Measurements from ENCODE around the gene CDKAL1. TPM values are rescaled to one million over a fixed set of nuclear protein-coding genes. Genes with fewer than 3 reads are reported as not detected.

CDKAL1 gene
- total RNA-seq, 2 experiments from 2014 or later = 22.1 to 23.4 TPM

GRCh38 chr6:20554817-20555216, 20.6 kb downstream of the CDKAL1 start:
- Mint-ChIP-seq H3K27ac (no peak overlapping the region), H3K4me3 (no peak overlapping the region), H3K36me3 (ENCODE audit: low read depth) (peaks cover 14% of the 10 kb centered on the region), H3K9me3 (ENCODE audit: low read depth) (no peaks in the 10 kb centered on the region), H3K27me3 (no peaks in the 10 kb centered on the region), H3K4me1 (no peaks in the 10 kb centered on the region)
- ChIA-PET POLR2A (no interaction called here), CTCF (interaction anchor here (1.7 to 2.6 kb wide), 2 partner anchors 9 to 1034 kb away, joined by 5 to 15 read pairs; no protein-coding TSS in a partner anchor)
- no peak for ATAC-seq
- DNase-seq = no peak
- intact Hi-C loops (cut with DNase I, micrococcal nuclease) = no loop called here

- Mint-ChIP-seq H3K36me3 (ENCODE audit: low read depth) (no peaks in the 10 kb centered on the region), H3K27ac (no peak overlapping the region)
These were observed 25.8 kb downstream of the CDKAL1 start for GRCh38 chr6:20559924-20560551.

GRCh38 chr6:20563377-20563776, 29.1 kb downstream of the CDKAL1 start:
- no peaks in the 10 kb centered on the region for H3K27me3 Mint-ChIP-seq
- H3K4me1 Mint-ChIP-seq = peaks cover 11% of the 10 kb centered on the region
- CTCF ChIA-PET = interaction anchor here (0.9 to 3.1 kb wide), 16 partner anchors 8 to 1030 kb away, joined by 3 to 37 read pairs (median 4); partner anchors contain the start of gene SOX4
- ATAC-seq (no peak), DNase-seq (no peak)
- no peaks in the 10 kb centered on the region for H3K9me3 Mint-ChIP-seq (ENCODE audit: low read depth)
- peaks cover 5% of the 10 kb centered on the region for H3K36me3 Mint-ChIP-seq (ENCODE audit: low read depth)
- POLR2A ChIA-PET = interaction anchor here (0.7 kb wide), 1 partner anchor 638 kb away, joined by 3 read pairs; no protein-coding TSS in a partner anchor
- intact Hi-C loops (cut with DNase I, micrococcal nuclease) = no loop called here
- H3K27ac Mint-ChIP-seq = no peak overlapping the region
- no peak overlapping the region for H3K4me3 Mint-ChIP-seq

More at GRCh38 chr6:20559924-20560551, 25.8 kb downstream of the CDKAL1 start:
- CTCF ChIA-PET = interaction anchor here (0.6 to 1.4 kb wide), 6 partner anchors 12 to 1031 kb away, joined by 3 read pairs; no protein-coding TSS in a partner anchor
- POLR2A ChIA-PET = interaction anchor here (1.0 kb wide), 1 partner anchor 1028 kb away, joined by 3 read pairs; no protein-coding TSS in a partner anchor
- no peaks in the 10 kb centered on the region for H3K9me3 Mint-ChIP-seq (ENCODE audit: low read depth)
- H3K27me3 Mint-ChIP-seq = no peaks in the 10 kb centered on the region
- peaks cover 6% of the 10 kb centered on the region for H3K4me1 Mint-ChIP-seq
- ATAC-seq (no peak), DNase-seq (no peak)
- no peak overlapping the region for H3K4me3 Mint-ChIP-seq
- intact Hi-C loops (cut with DNase I, micrococcal nuclease) = no loop called here

- POLR2A ChIA-PET = interaction anchor here (0.7 kb wide), 1 partner anchor 638 kb away, joined by 3 read pairs; no protein-coding TSS in a partner anchor
- H3K27me3 Mint-ChIP-seq = no peaks in the 10 kb centered on the region
- H3K27ac Mint-ChIP-seq = no peak overlapping the region
- intact Hi-C loops (cut with DNase I, micrococcal nuclease) = loop anchor here (1.0 kb wide), 1 partner anchor 1025 kb away; no protein-coding TSS in a partner anchor
- H3K9me3 Mint-ChIP-seq (ENCODE audit: low read depth) = no peaks in the 10 kb centered on the region
- H3K36me3 Mint-ChIP-seq (ENCODE audit: low read depth) = peaks cover 7% of the 10 kb centered on the region
- CTCF ChIA-PET = interaction anchor here (0.7 to 3.1 kb wide), 21 partner anchors 9 to 1374 kb away, joined by 3 to 37 read pairs (median 4); partner anchors contain the start of gene SOX4
- DNase-seq (no peak), ATAC-seq (no peak)
- H3K4me3 Mint-ChIP-seq = no peak overlapping the region
- peaks cover 11% of the 10 kb centered on the region for H3K4me1 Mint-ChIP-seq
These were observed 30.0 kb downstream of the CDKAL1 start for GRCh38 chr6:20564269-20564668.

GRCh38 chr6:20564777-20565176, 30.5 kb downstream of the CDKAL1 start:
- Mint-ChIP-seq H3K4me3 (no peak overlapping the region), H3K9me3 (ENCODE audit: low read depth) (no peaks in the 10 kb centered on the region), H3K36me3 (ENCODE audit: low read depth) (peaks cover 7% of the 10 kb centered on the region), H3K27me3 (no peaks in the 10 kb centered on the region), H3K4me1 (peaks cover 11% of the 10 kb centered on the region), H3K27ac (no peak overlapping the region)
- intact Hi-C loops (cut with DNase I, micrococcal nuclease) = loop anchor here (1.0 kb wide), 1 partner anchor 1025 kb away; no protein-coding TSS in a partner anchor
- ChIA-PET CTCF (interaction anchor here (0.7 to 3.1 kb wide), 15 partner anchors 10 to 1373 kb away, joined by 3 to 37 read pairs (median 4); partner anchors contain the start of gene SOX4), POLR2A (interaction anchor here (0.6 kb wide), 1 partner anchor 345 kb away, joined by 3 read pairs; no protein-coding TSS in a partner anchor)
- DNase-seq = no peak
- no peak for ATAC-seq

GRCh38 chr6:20565342-20565741, 31.1 kb downstream of the CDKAL1 start:
- no peak for ATAC-seq
- Mint-ChIP-seq H3K4me1 (peaks cover 11% of the 10 kb centered on the region), H3K9me3 (ENCODE audit: low read depth) (no peaks in the 10 kb centered on the region), H3K27ac (no peak overlapping the region), H3K36me3 (ENCODE audit: low read depth) (peaks cover 7% of the 10 kb centered on the region), H3K4me3 (no peak overlapping the region), H3K27me3 (no peaks in the 10 kb centered on the region)
- ChIA-PET CTCF (interaction anchor here (1.1 to 3.1 kb wide), 6 partner anchors 10 to 1028 kb away, joined by 3 to 37 read pairs (median 14); partner anchors contain the start of gene SOX4), POLR2A (interaction anchor here (0.6 kb wide), 1 partner anchor 344 kb away, joined by 3 read pairs; no protein-coding TSS in a partner anchor)
- DNase-seq = no peak
- intact Hi-C loops (cut with DNase I, micrococcal nuclease) = no loop called here

- Mint-ChIP-seq H3K27me3 (no peaks in the 10 kb centered on the region), H3K9me3 (ENCODE audit: low read depth) (no peaks in the 10 kb centered on the region), H3K4me3 (no peak overlapping the region), H3K27ac (no peak overlapping the region), H3K4me1 (peaks cover 11% of the 10 kb centered on the region), H3K36me3 (ENCODE audit: low read depth) (peaks cover 7% of the 10 kb centered on the region)
- ATAC-seq = no peak
- intact Hi-C loops (cut with DNase I, micrococcal nuclease) = no loop called here
- CTCF ChIA-PET = interaction anchor here (1.1 to 1.5 kb wide), 3 partner anchors 581 to 1026 kb away, joined by 3 to 4 read pairs (median 3); no protein-coding TSS in a partner anchor
- no peak for DNase-seq
- POLR2A ChIA-PET = no interaction called here
These were observed 31.9 kb downstream of the CDKAL1 start for GRCh38 chr6:20566109-20566508.

- CTCF ChIA-PET = no interaction called here
- peaks cover 20% of the 10 kb centered on the region for H3K4me1 Mint-ChIP-seq
- peaks cover 7% of the 10 kb centered on the region for H3K36me3 Mint-ChIP-seq (ENCODE audit: low read depth)
- no peak for ATAC-seq
- H3K27ac Mint-ChIP-seq = no peak overlapping the region
- no peak for DNase-seq
- H3K4me3 Mint-ChIP-seq = no peak overlapping the region
- H3K9me3 Mint-ChIP-seq (ENCODE audit: low read depth) = no peaks in the 10 kb centered on the region
- H3K27me3 Mint-ChIP-seq = no peaks in the 10 kb centered on the region
- POLR2A ChIA-PET = no interaction called here
- intact Hi-C loops (cut with DNase I, micrococcal nuclease) = no loop called here
These were observed 34.8 kb downstream of the CDKAL1 start for GRCh38 chr6:20569000-20569610.

GRCh38 chr6:20571261-20571660, 37.0 kb downstream of the CDKAL1 start:
- no peaks in the 10 kb centered on the region for H3K27me3 Mint-ChIP-seq
- H3K36me3 Mint-ChIP-seq (ENCODE audit: low read depth) = peaks cover 10% of the 10 kb centered on the region
- H3K4me1 Mint-ChIP-seq = peaks cover 11% of the 10 kb centered on the region
- ATAC-seq (no peak), DNase-seq (no peak)
- no peak overlapping the region for H3K4me3 Mint-ChIP-seq
- ChIA-PET CTCF (no interaction called here), POLR2A (no interaction called here)
- intact Hi-C loops (cut with DNase I, micrococcal nuclease) = no loop called here
- no peaks in the 10 kb centered on the region for H3K9me3 Mint-ChIP-seq (ENCODE audit: low read depth)
- H3K27ac Mint-ChIP-seq = no peak overlapping the region

- DNase-seq = no peak
- Mint-ChIP-seq H3K4me1 (peaks cover 19% of the 10 kb centered on the region), H3K27me3 (no peaks in the 10 kb centered on the region), H3K36me3 (ENCODE audit: low read depth) (peaks cover 10% of the 10 kb centered on the region), H3K9me3 (ENCODE audit: low read depth) (no peaks in the 10 kb centered on the region), H3K4me3 (no peak overlapping the region), H3K27ac (no peak overlapping the region)
- intact Hi-C loops (cut with DNase I, micrococcal nuclease) = no loop called here
- ChIA-PET CTCF (interaction anchor here (0.7 kb wide), 1 partner anchor 22 kb away, joined by 4 read pairs; no protein-coding TSS in a partner anchor), POLR2A (no interaction called here)
- no peak for ATAC-seq
These were observed 38.0 kb downstream of the CDKAL1 start for GRCh38 chr6:20572288-20572687.

GRCh38 chr6:20572940-20573339, 38.7 kb downstream of the CDKAL1 start:
- ChIA-PET CTCF (interaction anchor here (0.7 to 0.9 kb wide), 2 partner anchors 22 to 25 kb away, joined by 3 to 4 read pairs; no protein-coding TSS in a partner anchor), POLR2A (no interaction called here)
- H3K4me3 Mint-ChIP-seq = no peak overlapping the region
- no peak for DNase-seq
- peaks cover 22% of the 10 kb centered on the region for H3K4me1 Mint-ChIP-seq
- ATAC-seq = no peak
- H3K9me3 Mint-ChIP-seq (ENCODE audit: low read depth) = no peaks in the 10 kb centered on the region
- no peaks in the 10 kb centered on the region for H3K27me3 Mint-ChIP-seq
- intact Hi-C loops (cut with DNase I, micrococcal nuclease) = no loop called here
- H3K27ac Mint-ChIP-seq = no peak overlapping the region
- peaks cover 8% of the 10 kb centered on the region for H3K36me3 Mint-ChIP-seq (ENCODE audit: low read depth)
